Neuron (in vitro differentiated cells): ENCODE measurements around the gene SLC25A44.

ENCODE experiments used
- H2AFZ ChIP-seq: one replicate; pipeline ENCODE4 v1.6.1; 2013; ENCODE audit warnings: low read depth, mild to moderate bottlenecking, inconsistent platforms, low read length, moderate library complexity
- H3K27me3 ChIP-seq: one replicate; pipeline ENCODE4 v1.6.1; 2013; ENCODE audit warnings: low read length; ENCODE audit not compliant: insufficient read depth
- H3K36me3 ChIP-seq: one replicate; pipeline ENCODE4 v1.6.1; 2013; ENCODE audit warnings: low read length; ENCODE audit not compliant: insufficient read depth
- H3K4me1 ChIP-seq: one replicate; pipeline ENCODE4 v1.6.1; 2013; ENCODE audit warnings: low read length; ENCODE audit not compliant: insufficient read depth
- H3K4me3 ChIP-seq: 2 replicates; pipeline ENCODE4 v1.5.1; 2013; ENCODE audit warnings: mild to moderate bottlenecking, low read length, moderate library complexity
- H3K9me3 ChIP-seq: one replicate; pipeline ENCODE4 v1.6.1; 2013; ENCODE audit warnings: low read length

SLC25A44 gene

GRCh38 chr1:156259805-156260204, 65.9 kb downstream of the SLC25A44 start:
- Histone ChIP-seq H3K4me1 (no peaks in the 10 kb centered on the region), H3K36me3 (peaks cover 77% of the 10 kb centered on the region), H3K27me3 (no peaks in the 10 kb centered on the region), H3K4me3 (no peak overlapping the region), H2AFZ (no peak overlapping the region), H3K9me3 (no peaks in the 10 kb centered on the region)

GRCh38 chr1:156260896-156261295, 67.0 kb downstream of the SLC25A44 start:
- peaks cover 85% of the 10 kb centered on the region for H3K36me3 ChIP-seq
- H2AFZ ChIP-seq = no peak overlapping the region

More at GRCh38 chr1:156260896-156261295, 67.0 kb downstream of the SLC25A44 start:
- Histone ChIP-seq H3K4me3 (no peak overlapping the region), H3K9me3 (no peaks in the 10 kb centered on the region), H3K27me3 (no peaks in the 10 kb centered on the region), H3K4me1 (no peaks in the 10 kb centered on the region)
